ENCODE data around the gene CD300LG. TPM values are rescaled to one million over a fixed set of nuclear protein-coding genes. Genes with fewer than 3 reads are reported as not detected.

Gene CD300LG
- total RNA-seq, 1 experiment from 2014 or later, result not detected

- ChIA-PET CTCF (no interaction called here), RAD21 (ENCODE audit: low non-redundant PET in 1 of 2, low total read pairs in 2 of 2, uncharacterized antibody in 2 of 2, unreplicated experiment in 2 of 2) (no interaction called here), POLR2A (interaction anchor here (0.6 to 1.6 kb wide), 2 partner anchors 12 to 22 kb away, joined by 3 to 4 read pairs; no protein-coding TSS in a partner anchor)
- no peaks in the 10 kb centered on the region for H3K79me2 ChIP-seq (ENCODE audit: insufficient read depth, low read length)
- H3K4me1 ChIP-seq (ENCODE audit: control insufficient read depth in 1 of 2, insufficient read depth in 2 of 2, low read length in 2 of 2), result peaks cover 21 to 39% of the 10 kb centered on the region in 2 experiments; a peak in 3 of 4 replicates
- no peak for ATAC-seq
- no peak for DNase-seq (ENCODE audit: low read depth, low spot score)
- H3K27ac ChIP-seq (ENCODE audit: low read depth, low read length), result no peak overlapping the region
- no peak overlapping the region for H2AFZ ChIP-seq (ENCODE audit: low read depth, low read length, poor library complexity, severe bottlenecking)
- no peaks in the 10 kb centered on the region for H3K36me3 ChIP-seq (ENCODE audit: control insufficient read depth in 1 of 2, insufficient read depth in 2 of 2, low read length in 2 of 2)
- no peaks in the 10 kb centered on the region for H3K27me3 ChIP-seq (ENCODE audit: insufficient read depth, low read length)
- H4K20me1 ChIP-seq (ENCODE audit: insufficient read depth), result no peaks in the 10 kb centered on the region
- H3K9ac ChIP-seq (ENCODE audit: low read length), result no peak overlapping the region
- BruUV-seq (replicated peaks), result no TSS peak
- no peak overlapping the region for H3K4me2 ChIP-seq (ENCODE audit: low read length)
- TF ChIP-seq CEBPB (IDR thresholded peaks at IDR 0.05; ENCODE audit: low read depth) (no peak), EZH2 (IDR thresholded peaks at IDR 0.05) (no peak), REST (IDR thresholded peaks at IDR 0.05; ENCODE audit: low read depth) (no peak), FOSL1 (IDR thresholded peaks at IDR 0.05; ENCODE audit: low read depth) (no peak), JUND (IDR thresholded peaks at IDR 0.05) (no peak), ZFX (IDR thresholded peaks at IDR 0.05) (no peak)
- H3K4me3 ChIP-seq (replicated peaks in 1 of 2; ENCODE audit: low read depth in 1 of 2, low read length in 2 of 2), result no peak overlapping the region
- no peaks in the 10 kb centered on the region for H3K9me3 ChIP-seq (ENCODE audit: control insufficient read depth in 1 of 2, insufficient read depth in 1 of 2, low read depth in 1 of 2, low read length in 2 of 2)
- intact Hi-C loops (cut with micrococcal nuclease), result no loop called here
- no peaks in the 10 kb centered on the region for H3K9me2 ChIP-seq (ENCODE audit: insufficient read depth)
These were observed 50.9 kb downstream of the CD300LG start for GRCh38 chr17:43897831-43898230.

- H3K9me3 ChIP-seq (ENCODE audit: control insufficient read depth in 1 of 2, insufficient read depth in 1 of 2, low read depth in 1 of 2, low read length in 2 of 2), result no peaks in the 10 kb centered on the region
- H3K27ac ChIP-seq (ENCODE audit: low read depth, low read length), result no peak overlapping the region; the same call in 1 of the 2 replicates
- POLR2A ChIA-PET, result interaction anchor here (1.6 kb wide), 1 partner anchor 12 kb away, joined by 4 read pairs; no protein-coding TSS in a partner anchor
- no peak overlapping the region for H3K4me2 ChIP-seq (ENCODE audit: low read length)
- no peak overlapping the region for H2AFZ ChIP-seq (ENCODE audit: low read depth, low read length, poor library complexity, severe bottlenecking)
- peaks cover 21 to 39% of the 10 kb centered on the region in 2 experiments; a peak in 3 of 4 replicates for H3K4me1 ChIP-seq (ENCODE audit: control insufficient read depth in 1 of 2, insufficient read depth in 2 of 2, low read length in 2 of 2)
- BruUV-seq (replicated peaks), result no TSS peak
- ATAC-seq (no peak), DNase-seq (ENCODE audit: low read depth, low spot score) (no peak)
- CTCF ChIA-PET, result no interaction called here
- no peaks in the 10 kb centered on the region for H3K27me3 ChIP-seq (ENCODE audit: insufficient read depth, low read length)
- no peak overlapping the region for H3K9ac ChIP-seq (ENCODE audit: low read length)
- no peaks in the 10 kb centered on the region for H3K9me2 ChIP-seq (ENCODE audit: insufficient read depth)
- TF ChIP-seq ELF1 (IDR thresholded peaks at IDR 0.05; ENCODE audit: borderline replicate concordance, low read depth) (no peak), EZH2phosphoT487 (IDR thresholded peaks at IDR 0.05; ENCODE audit: borderline replicate concordance) (no peak), POLR2A (IDR thresholded peaks at IDR 0.05; ENCODE audit: borderline replicate concordance, extremely low read depth, insufficient read depth, insufficient read length) (no peak), SRF (IDR thresholded peaks at IDR 0.05; ENCODE audit: low read depth) (no peak), FOSL1 (IDR thresholded peaks at IDR 0.05; ENCODE audit: low read depth) (no peak), SP1 (IDR thresholded peaks at IDR 0.05; ENCODE audit: low read depth) (no peak), MAX (IDR thresholded peaks at IDR 0.05) (no peak), JUND (IDR thresholded peaks at IDR 0.05) (no peak), ZFX (IDR thresholded peaks at IDR 0.05) (no peak), ATF3 (IDR thresholded peaks at IDR 0.05) (no peak)
- H3K36me3 ChIP-seq (ENCODE audit: control insufficient read depth in 1 of 2, insufficient read depth in 2 of 2, low read length in 2 of 2), result no peaks in the 10 kb centered on the region
- RAD21 ChIA-PET (ENCODE audit: low non-redundant PET in 1 of 2, low total read pairs in 2 of 2, uncharacterized antibody in 2 of 2, unreplicated experiment in 2 of 2), result no interaction called here
- intact Hi-C loops (cut with micrococcal nuclease), result no loop called here
- H4K20me1 ChIP-seq (ENCODE audit: insufficient read depth), result no peaks in the 10 kb centered on the region
- no peak overlapping the region for H3K4me3 ChIP-seq (replicated peaks in 1 of 2; ENCODE audit: low read depth in 1 of 2, low read length in 2 of 2)
- no peaks in the 10 kb centered on the region for H3K79me2 ChIP-seq (ENCODE audit: insufficient read depth, low read length)
These were observed 51.5 kb downstream of the CD300LG start for GRCh38 chr17:43898446-43898845.
